ENCODE results near the gene FAN1.

The FAN1 gene

GRCh38 chr15:30901889-30902288 lies 1.8 kb upstream of the FAN1 start:
- DNase-seq (ENCODE audit: low read depth), result no peak

GRCh38 chr15:30904812-30905211 lies 1.1 kb downstream of the FAN1 start:
- no peak overlapping the region for H3K4me3 ChIP-seq (ENCODE audit: control insufficient read depth, low read depth, low read length)
- TF ChIP-seq CTCF (IDR thresholded peaks at IDR 0.05; ENCODE audit: control insufficient read depth, insufficient read depth, low read depth, low read length, missing control alignments), result no peak
- no peak for DNase-seq (ENCODE audit: low read depth)

More at GRCh38 chr15:30901889-30902288, 1.8 kb upstream of the FAN1 start:
- H3K4me3 ChIP-seq (ENCODE audit: control insufficient read depth, low read depth, low read length), result no peak overlapping the region
- no peak for TF ChIP-seq CTCF (IDR thresholded peaks at IDR 0.05; ENCODE audit: control insufficient read depth, insufficient read depth, low read depth, low read length, missing control alignments)

GRCh38 chr15:30905821-30906220 lies 2.1 kb downstream of the FAN1 start:
- H3K4me3 ChIP-seq (ENCODE audit: control insufficient read depth, low read depth, low read length), result no peak overlapping the region
- no peak for DNase-seq (ENCODE audit: low read depth)
- TF ChIP-seq CTCF (IDR thresholded peaks at IDR 0.05; ENCODE audit: control insufficient read depth, insufficient read depth, low read depth, low read length, missing control alignments), result peak; percentile 51

GRCh38 chr15:30906366-30906765 lies 2.7 kb downstream of the FAN1 start:
- H3K4me3 ChIP-seq (ENCODE audit: control insufficient read depth, low read depth, low read length), result no peak overlapping the region
- no peak for TF ChIP-seq CTCF (IDR thresholded peaks at IDR 0.05; ENCODE audit: control insufficient read depth, insufficient read depth, low read depth, low read length, missing control alignments)
- DNase-seq (ENCODE audit: low read depth), result no peak

GRCh38 chr15:30913761-30914160 lies 10.0 kb downstream of the FAN1 start:
- no peak for DNase-seq (ENCODE audit: low read depth)
- no peak overlapping the region for H3K4me3 ChIP-seq (ENCODE audit: control insufficient read depth, low read depth, low read length)
- TF ChIP-seq CTCF (IDR thresholded peaks at IDR 0.05; ENCODE audit: control insufficient read depth, insufficient read depth, low read depth, low read length, missing control alignments), result no peak

GRCh38 chr15:30917013-30917412 lies 13.3 kb downstream of the FAN1 start:
- H3K4me3 ChIP-seq (ENCODE audit: control insufficient read depth, low read depth, low read length), result no peak overlapping the region
- no peak for TF ChIP-seq CTCF (IDR thresholded peaks at IDR 0.05; ENCODE audit: control insufficient read depth, insufficient read depth, low read depth, low read length, missing control alignments)
- DNase-seq (ENCODE audit: low read depth), result no peak

GRCh38 chr15:30917675-30918074 lies 14.0 kb downstream of the FAN1 start:
- no peak overlapping the region for H3K4me3 ChIP-seq (ENCODE audit: control insufficient read depth, low read depth, low read length)
- no peak for DNase-seq (ENCODE audit: low read depth)
- no peak for TF ChIP-seq CTCF (IDR thresholded peaks at IDR 0.05; ENCODE audit: control insufficient read depth, insufficient read depth, low read depth, low read length, missing control alignments)

Data from AG09309 (cell line).